H7 (cell line): ENCODE results near the gene CTXN1. TPM values are rescaled to one million over a fixed set of nuclear protein-coding genes. Genes with fewer than 3 reads are reported as not detected.

Experiments used
- DNase-seq: peaks from one replicate; pipeline ENCODE4 v3.0.0; 2012
- H3K27me3 ChIP-seq: 2 replicates; pipeline ENCODE4 v1.6.0; 2011; ENCODE audit warnings: mild to moderate bottlenecking, low read length; ENCODE audit not compliant: control insufficient read depth, insufficient read depth
- H3K36me3 ChIP-seq: replicated peaks from 2 replicates; pipeline ENCODE4 v1.5.1; 2011; ENCODE audit warnings: low read length; ENCODE audit not compliant: control insufficient read depth, insufficient read depth
- H3K4me3 ChIP-seq: 2 replicates; pipeline ENCODE4 v1.5.1; 2011; ENCODE audit warnings: low read depth, mild to moderate bottlenecking, control low read depth, low read length, moderate library complexity; ENCODE audit not compliant: insufficient read depth
- total RNA-seq: library from RNA; depleted of rRNA; stranded (reverse); fragments of >200 nt; shearing (Covaris generic); gene quantifications from 2 replicates; pipeline ENCODE4 v1.2.3, GENCODE V29; 2014; rRNA removed

CTXN1 gene
- 5.0 and 10.7 TPM in 2 replicates for total RNA-seq

DNA sequence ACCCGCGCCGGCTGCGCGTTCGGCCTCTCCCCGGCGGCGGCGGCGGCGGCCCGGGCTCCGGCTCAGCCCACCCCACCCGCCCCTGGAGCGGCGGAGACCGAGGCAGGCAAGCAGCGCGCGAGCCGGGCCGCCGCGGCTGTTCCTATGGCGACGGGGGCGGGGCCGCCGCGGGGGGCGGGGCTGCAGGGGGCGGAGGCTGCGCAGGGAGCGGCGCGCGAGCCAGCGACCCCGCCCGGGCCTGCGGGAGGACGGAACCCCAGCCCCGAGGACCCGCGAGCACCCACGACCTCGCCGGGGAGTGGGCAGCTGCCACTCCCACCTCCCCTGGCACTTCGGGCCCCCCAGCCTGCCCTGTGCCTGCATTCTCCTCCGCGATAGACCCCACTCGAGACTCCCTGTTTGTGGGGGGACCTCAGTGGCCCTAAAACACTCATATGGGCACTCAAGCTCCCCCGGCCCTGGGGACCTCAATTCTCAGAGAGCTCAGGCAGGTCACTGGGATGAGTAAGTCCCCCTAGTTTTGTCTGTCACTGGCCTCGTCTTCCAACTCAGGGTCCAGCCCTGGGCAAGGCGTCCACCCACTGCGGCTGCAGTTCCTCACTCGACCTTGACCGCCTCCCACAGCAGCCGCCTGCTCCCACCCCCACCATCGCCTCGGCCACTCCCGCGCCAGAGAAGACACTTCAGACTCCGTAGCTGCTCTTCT, at the start of gene CTXN1:
Gene CTXN1, minus strand, starts transcription at position 115 of the 706 bp plus-strand sequence. CDS start 597 bp downstream, outside the sequence.
- Histone ChIP-seq H3K36me3 (peaks cover 4% of the 10 kb centered on the region), H3K4me3 (peak within 1 kb of the TSS; percentile 43), H3K27me3 (no peaks in the 10 kb centered on the region)
- DNase-seq, result peak; percentile 99

DNA sequence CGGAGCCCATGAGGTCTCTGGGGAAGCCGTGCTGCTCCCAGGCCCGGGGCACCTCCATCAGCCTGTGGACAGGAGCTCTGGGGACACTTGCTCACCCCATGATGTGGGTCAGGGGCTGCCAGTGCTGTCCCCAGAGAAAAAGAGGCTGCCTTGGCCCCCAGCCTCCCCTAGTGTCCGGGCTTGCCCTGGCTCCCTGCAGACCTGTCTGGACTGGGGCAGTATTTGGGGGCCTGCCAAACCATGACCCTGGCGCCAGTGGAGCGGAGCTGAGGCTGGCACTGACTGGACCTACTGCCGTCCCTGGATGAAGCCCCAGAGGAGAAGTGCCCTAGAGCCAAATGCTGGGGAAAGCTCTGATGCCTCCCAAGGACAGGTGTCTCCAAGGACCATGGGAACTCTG, 49.1 kb upstream of the CTXN1 start:
- Histone ChIP-seq H3K4me3 (no peak overlapping the region), H3K36me3 (peaks cover 30% of the 10 kb centered on the region), H3K27me3 (no peaks in the 10 kb centered on the region)
- no peak for DNase-seq

DNA sequence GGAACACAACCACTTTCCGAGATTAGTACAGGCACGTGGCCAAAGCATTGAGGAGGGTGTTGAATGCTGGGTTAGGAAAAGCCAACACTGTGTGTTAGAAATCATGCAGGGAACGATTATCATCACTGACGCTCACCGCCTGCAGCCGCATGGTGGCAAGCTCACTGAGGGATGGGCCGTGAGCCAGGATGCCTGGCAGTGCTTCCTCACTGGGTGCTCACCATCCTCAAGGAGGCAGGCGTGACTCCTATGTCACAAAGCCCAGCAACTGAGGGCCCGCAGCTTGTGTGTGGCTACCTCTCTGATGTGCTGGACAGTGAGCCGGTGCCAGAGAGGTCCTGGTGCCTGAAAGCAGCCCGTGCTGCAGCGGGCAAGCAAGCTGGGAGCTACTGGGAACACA, 47.9 kb upstream of the CTXN1 start:
- Histone ChIP-seq H3K36me3 (peaks cover 29% of the 10 kb centered on the region), H3K27me3 (no peaks in the 10 kb centered on the region), H3K4me3 (no peak overlapping the region)
- DNase-seq, result no peak

DNA sequence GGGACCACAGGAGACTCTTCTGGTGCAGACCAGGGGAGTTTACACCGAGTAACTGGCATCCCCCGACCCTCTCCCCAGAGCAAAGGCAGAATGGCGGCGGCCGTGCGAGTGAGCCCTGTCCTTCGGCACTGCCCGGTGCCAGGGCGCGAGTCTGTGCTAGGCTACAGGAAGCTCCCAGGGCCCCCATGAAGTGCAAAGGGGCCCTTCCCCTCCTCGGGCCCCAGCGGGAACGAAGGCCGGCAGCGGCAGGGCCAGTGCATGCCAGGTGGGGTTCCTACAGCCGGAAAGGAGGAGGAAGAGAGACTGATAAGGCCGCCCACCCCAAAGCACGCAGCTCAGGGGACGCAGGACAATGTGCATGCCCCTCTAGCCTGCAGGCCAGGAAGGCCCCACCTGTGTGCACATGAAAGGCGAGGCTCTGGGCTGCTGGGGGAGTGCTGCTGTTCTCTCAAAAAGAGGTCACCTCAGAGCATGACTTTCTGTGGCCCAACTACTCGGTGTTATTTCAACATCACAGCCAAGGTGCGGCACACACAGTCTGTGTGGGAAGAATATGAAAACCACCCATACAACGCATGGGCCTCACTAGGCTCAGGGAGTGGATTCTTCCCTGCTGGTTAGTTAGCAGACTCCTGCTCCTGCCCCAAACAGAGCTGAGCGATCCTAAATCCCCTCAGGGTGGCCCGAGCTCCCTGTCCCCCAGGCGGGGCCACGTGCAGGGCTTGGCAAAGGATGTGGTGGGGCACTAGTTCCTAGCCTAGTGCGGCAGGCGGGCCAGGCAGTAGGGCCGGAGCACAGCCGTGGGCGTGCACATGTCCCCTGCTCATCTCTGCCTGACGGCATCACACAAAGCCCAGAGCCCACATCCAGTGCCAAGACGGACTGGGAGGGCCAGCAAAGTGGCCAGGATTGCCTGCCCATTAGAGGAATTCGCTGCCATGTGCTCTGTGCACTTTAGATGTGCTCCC, 45.9 kb upstream of the CTXN1 start:
- DNase-seq, result no peak
- Histone ChIP-seq H3K4me3 (no peak overlapping the region), H3K36me3 (peaks cover 30% of the 10 kb centered on the region), H3K27me3 (no peaks in the 10 kb centered on the region)

DNA sequence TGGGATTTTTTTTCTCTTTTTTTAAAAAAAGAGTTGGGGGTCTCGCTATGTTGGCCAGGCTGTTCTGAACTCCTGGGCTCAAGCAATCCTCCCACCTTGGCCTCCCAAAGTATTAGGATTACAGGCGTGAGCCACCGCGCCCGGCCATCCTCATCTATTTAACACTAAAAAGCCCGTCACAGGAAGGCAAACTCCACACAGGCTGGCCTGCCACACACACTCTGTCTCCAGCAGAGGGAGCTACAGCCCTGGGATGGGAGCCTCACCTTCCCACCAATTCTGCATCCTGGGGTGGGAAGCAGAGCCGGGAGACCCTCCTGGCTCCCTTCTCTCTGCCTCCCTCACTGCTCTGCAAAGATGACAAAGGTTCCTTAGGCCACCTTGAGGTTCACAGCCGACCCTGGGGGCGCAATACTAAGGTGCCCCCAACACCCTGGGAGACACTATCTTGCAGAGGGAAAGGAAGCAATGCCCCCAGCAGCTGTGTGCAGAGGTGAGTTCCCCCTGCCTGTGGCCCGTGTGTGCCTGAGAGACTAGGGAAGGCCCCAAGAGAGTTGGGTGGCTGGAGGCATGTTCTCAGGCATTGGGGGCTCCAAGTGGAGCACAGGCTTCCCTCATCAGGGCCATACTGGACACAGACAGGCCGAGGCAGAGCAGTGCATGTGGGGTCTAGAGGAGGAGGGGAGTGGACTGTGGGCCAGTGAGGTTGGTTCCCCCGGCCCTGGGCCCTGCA, 44.9 kb upstream of the CTXN1 start:
- no peaks in the 10 kb centered on the region for H3K27me3 ChIP-seq
- H3K36me3 ChIP-seq, result peaks cover 31% of the 10 kb centered on the region
- peak; percentile 91 for DNase-seq
- H3K4me3 ChIP-seq, result no peak overlapping the region

DNA sequence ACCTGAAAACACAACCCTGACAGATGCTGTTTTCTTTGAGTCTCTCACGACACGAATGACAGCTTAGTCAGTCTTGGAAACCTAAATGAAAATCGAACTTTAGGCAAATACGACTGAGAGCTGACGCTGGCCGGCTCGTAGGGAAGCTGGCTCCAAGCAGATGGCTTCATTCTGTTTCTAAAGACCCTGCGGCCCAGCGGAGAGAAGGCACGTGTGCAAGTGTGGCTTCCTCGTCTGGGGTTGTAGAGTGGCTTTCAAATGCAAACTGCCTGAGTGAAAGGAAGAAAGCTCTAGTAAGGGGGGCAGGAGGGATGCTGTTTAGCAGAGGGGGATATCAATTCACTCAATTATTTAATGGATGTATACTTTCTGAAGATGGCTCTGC, 43.6 kb upstream of the CTXN1 start:
- H3K27me3 ChIP-seq, result no peaks in the 10 kb centered on the region
- peak; percentile 91 for DNase-seq
- H3K36me3 ChIP-seq, result peaks cover 33% of the 10 kb centered on the region
- no peak overlapping the region for H3K4me3 ChIP-seq

DNA sequence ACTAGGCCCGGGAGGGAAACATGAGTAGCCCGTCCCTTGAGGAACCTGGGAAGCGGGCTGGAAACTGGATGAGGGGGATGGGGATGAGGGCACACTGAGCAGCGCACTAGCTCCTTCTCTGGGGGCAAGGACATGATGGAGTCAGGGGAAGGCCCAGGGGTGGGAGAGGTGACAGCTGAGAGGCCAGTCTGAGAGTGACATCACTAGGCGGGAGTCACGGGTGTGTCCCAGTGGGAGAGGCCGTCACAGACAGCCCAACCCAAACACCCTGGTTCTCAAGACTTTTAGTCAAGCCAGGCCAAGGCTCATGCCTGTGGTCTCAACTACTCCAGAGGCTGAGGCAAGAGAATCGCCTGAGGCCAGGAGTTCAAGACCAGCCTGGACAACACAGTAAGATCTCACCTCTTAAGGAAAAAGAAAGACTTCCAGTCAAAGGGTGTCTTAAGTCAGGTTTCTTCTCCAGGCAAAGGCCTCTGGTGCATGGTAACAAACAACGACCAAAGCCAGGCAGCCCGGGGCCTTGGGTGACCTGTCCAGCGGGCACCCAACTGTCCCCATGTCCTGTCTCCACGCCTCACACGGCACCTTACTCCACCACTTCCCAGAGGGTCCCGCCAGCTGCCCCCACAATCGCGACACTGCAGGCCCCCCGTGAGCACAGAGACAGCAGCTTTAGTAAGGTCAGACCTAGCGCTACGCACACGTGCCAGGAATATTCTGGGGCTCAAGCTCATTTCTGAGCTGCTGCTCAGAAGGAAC, 43.0 kb upstream of the CTXN1 start:
- Histone ChIP-seq H3K27me3 (no peaks in the 10 kb centered on the region), H3K36me3 (peaks cover 34% of the 10 kb centered on the region), H3K4me3 (no peak overlapping the region)
- no peak for DNase-seq

DNA sequence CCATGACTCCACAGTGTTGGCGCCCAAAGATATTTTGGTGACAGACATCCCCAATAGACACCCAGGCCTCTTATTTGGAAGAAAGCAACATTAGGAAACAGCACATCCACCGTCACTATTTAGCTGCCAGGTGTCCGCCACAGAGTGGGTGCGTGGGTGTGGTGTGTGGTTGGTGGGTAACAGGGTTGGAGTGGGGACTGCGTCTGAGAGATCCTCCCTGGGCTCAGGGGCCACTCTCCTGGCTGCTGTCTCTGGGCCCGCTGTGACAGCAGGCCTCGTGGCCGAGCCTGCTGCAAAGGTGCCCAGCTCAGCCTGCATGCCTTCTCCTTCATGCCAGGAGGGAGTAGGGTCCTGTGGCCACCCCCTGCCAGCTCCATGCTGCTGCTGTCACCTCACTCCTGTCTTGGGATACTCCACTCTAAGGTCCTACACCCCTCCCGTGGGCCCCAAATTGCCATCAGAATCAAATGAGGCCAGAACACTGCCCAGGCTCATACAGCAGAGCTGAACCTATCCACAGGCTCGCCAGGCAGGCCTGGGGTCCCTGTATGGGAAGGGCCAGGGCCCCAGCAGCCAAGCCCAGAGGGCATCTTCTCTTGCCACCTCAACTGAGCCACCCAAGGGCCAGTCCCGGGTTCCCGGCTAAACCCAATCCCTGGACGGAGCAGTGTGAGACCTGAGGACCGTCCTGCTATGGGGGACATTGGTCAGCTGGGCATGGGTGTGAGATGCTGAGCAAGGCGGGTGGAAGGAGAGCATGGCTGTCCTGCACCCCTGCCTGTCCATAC, 42.3 kb upstream of the CTXN1 start:
- no peak for DNase-seq
- H3K36me3 ChIP-seq, result peaks cover 34% of the 10 kb centered on the region
- H3K4me3 ChIP-seq, result no peak overlapping the region
- no peaks in the 10 kb centered on the region for H3K27me3 ChIP-seq

DNA sequence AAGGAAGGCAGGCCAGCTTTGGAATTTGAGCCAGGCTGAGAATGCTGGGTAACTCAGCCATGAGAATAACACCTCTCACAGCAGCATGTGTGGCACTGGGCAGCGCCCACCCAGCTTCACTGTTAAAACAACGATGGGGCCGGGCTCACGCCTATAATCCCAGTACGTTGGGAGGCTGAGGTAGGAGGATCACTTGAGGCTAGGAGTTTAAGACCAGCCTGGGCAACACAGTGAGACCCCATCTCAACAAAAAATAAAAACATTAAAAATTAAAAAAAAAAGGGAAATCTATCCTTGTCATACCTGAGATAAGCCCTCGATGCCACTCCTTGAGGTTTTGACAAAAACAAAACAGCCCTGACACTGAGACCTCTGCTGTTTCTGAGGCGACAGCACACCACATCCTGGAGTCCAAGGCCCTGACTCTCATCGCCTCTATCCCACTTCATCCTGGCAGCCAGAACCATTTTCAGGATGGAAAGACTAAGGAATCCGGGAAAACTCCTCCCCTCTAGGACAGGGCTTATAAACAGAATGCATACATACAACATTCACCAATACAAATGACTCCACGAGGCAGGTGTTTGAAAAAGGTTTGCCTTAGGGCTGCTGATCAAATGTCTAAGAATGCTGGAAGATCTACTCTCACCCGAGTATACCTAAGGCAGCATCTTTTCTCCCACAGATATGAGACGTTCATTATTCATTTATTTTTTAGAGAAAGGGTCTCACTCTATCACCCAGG, 40.2 kb upstream of the CTXN1 start:
- no peak for DNase-seq
- no peaks in the 10 kb centered on the region for H3K27me3 ChIP-seq
- H3K4me3 ChIP-seq, result no peak overlapping the region
- H3K36me3 ChIP-seq, result peaks cover 39% of the 10 kb centered on the region

DNA sequence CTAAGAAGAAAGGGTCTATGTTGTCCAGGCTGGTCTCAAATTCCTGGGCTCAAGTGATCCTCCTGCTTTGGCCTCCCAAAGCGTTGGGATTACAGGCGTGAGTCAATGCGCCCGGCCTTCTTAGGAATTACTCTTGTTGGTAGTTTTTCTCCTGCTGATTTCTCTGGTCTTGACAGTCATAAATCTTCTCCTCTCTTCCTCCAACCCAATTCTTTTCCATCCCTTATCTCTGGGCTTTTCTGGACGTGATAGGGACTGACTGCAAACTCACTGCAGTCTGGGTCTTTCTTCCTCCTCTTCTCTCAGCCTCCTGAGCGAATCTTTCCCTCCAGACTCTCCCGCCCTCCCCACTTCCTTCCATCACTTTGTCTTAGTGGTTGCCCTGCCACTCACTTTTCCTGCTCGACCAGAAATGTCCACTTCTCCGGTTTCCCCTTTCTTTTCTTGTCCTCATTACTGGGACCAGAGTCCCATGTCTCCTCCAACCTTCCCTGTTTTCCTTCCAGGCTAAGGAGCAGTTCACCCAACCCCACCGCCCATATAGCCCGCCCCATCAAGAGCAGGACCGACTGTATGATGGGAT, 39.4 kb upstream of the CTXN1 start:
- no peak for DNase-seq
- no peaks in the 10 kb centered on the region for H3K27me3 ChIP-seq
- peaks cover 43% of the 10 kb centered on the region for H3K36me3 ChIP-seq
- H3K4me3 ChIP-seq, result no peak overlapping the region

DNA sequence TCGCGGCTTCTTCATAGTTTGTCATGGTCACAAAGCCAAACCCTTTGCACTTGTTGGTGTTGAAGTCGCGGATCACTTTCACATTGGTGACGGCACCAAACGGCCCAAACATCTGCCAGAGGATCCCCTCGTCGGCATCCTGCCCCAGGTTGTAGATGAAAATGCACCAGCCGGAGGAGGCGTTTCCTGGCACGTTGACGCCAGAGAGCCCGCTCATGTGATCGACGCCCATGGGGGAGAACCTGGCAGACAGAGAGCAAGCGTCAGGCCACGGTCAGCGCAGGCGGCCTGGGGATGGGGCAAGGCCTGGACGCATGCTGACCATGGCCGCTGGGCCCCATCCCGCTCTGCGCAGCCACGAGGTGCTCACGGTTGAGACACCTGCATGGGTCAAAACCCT, 37.6 kb upstream of the CTXN1 start:
- no peak overlapping the region for H3K4me3 ChIP-seq
- H3K27me3 ChIP-seq, result no peaks in the 10 kb centered on the region
- no peak for DNase-seq
- peaks cover 38% of the 10 kb centered on the region for H3K36me3 ChIP-seq

DNA sequence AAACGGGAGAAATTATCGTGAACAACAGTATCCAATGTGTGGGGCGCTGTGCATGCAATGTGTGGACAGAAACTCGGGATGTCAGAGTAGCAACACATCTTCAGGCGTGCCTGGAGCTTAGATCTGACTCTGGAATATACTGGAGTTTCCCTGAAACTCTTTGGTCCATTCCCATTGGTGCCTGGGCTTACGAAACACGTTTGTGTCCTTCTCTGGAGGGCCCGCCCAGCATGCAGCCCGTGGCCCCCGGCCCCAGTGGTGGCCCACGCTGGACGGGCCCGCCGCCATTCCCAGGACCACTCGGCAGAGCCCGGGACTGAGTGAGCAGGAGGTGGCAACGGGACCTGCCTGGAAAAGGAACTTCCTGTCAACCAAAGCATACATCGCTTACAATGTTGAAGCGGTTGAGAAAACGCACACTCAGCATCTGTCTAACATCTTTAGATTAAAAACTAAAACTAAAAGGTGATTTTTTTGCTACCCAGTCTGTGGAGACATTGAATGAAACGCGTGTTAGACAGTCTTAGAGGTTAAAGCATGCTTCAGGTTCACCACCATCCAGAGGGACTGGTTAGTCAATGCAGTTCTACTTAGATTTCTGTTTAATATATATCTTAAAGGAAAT, 36.8 kb upstream of the CTXN1 start:
- Histone ChIP-seq H3K27me3 (no peaks in the 10 kb centered on the region), H3K36me3 (peaks cover 32% of the 10 kb centered on the region), H3K4me3 (no peak overlapping the region)
- DNase-seq, result no peak
